Osteocyte (in vitro differentiated cells): Measurements from ENCODE around the gene MYLK2. TPM values are rescaled to one million over a fixed set of nuclear protein-coding genes. Genes with fewer than 3 reads are reported as not detected.

Source experiments
- DNase-seq: peaks from one replicate; pipeline ENCODE4 v3.0.0; 2021; ENCODE audit warnings: mixed read lengths; ENCODE audit not compliant: unreplicated experiment; ENCODE audit errors: extremely low spot score
- H3K27ac Mint-ChIP-seq: one replicate; pipeline ENCODE4 v1.8.0; 2021; ENCODE audit warnings: mild to moderate bottlenecking, mixed read lengths; ENCODE audit not compliant: unreplicated experiment
- H3K27me3 Mint-ChIP-seq: one replicate; pipeline ENCODE4 v1.8.0; 2021; ENCODE audit warnings: mixed read lengths; ENCODE audit not compliant: unreplicated experiment
- H3K36me3 Mint-ChIP-seq: one replicate; pipeline ENCODE4 v1.8.0; 2021; ENCODE audit warnings: mixed read lengths; ENCODE audit not compliant: unreplicated experiment
- H3K4me1 Mint-ChIP-seq: one replicate; pipeline ENCODE4 v1.8.0; 2021; ENCODE audit warnings: mixed read lengths; ENCODE audit not compliant: unreplicated experiment
- H3K4me3 Mint-ChIP-seq: one replicate; pipeline ENCODE4 v1.8.0; 2021; ENCODE audit warnings: mild to moderate bottlenecking, moderate library complexity, mixed read lengths; ENCODE audit not compliant: unreplicated experiment
- H3K9me3 Mint-ChIP-seq: one replicate; pipeline ENCODE4 v1.8.0; 2021; ENCODE audit warnings: mixed read lengths; ENCODE audit not compliant: unreplicated experiment
- total RNA-seq: library from RNA; stranded (reverse); gene quantifications from 2 replicates; pipeline ENCODE4 v1.2.1, GENCODE V29; 2021
- TF ChIP-seq, protein P1 (sequence below): fragments of 200-600 bp; sonication (generic); IDR thresholded peaks from 2 replicates; pipeline ENCODE4 v1.5.0; 2021; ENCODE audit warnings: antibody characterized with exemption, mild to moderate bottlenecking, moderate library complexity

MYLK2 gene
- total RNA-seq, 1 donor from 2014 or later, result 0.27 TPM

- TF ChIP-seq, protein P1, sequence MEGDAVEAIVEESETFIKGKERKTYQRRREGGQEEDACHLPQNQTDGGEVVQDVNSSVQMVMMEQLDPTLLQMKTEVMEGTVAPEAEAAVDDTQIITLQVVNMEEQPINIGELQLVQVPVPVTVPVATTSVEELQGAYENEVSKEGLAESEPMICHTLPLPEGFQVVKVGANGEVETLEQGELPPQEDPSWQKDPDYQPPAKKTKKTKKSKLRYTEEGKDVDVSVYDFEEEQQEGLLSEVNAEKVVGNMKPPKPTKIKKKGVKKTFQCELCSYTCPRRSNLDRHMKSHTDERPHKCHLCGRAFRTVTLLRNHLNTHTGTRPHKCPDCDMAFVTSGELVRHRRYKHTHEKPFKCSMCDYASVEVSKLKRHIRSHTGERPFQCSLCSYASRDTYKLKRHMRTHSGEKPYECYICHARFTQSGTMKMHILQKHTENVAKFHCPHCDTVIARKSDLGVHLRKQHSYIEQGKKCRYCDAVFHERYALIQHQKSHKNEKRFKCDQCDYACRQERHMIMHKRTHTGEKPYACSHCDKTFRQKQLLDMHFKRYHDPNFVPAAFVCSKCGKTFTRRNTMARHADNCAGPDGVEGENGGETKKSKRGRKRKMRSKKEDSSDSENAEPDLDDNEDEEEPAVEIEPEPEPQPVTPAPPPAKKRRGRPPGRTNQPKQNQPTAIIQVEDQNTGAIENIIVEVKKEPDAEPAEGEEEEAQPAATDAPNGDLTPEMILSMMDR, result no peak
- DNase-seq, result no peak
- H3K4me3 Mint-ChIP-seq, result no peak overlapping the region
Observed at GRCh38 chr20:31863296-31864085, 44.3 kb downstream of the MYLK2 start.

GRCh38 chr20:31864521-31865400, 45.6 kb downstream of the MYLK2 start:
- Mint-ChIP-seq H3K4me1 (peaks cover 20% of the 10 kb centered on the region), H3K27me3 (peaks cover 15% of the 10 kb centered on the region), H3K36me3 (no peaks in the 10 kb centered on the region), H3K9me3 (no peaks in the 10 kb centered on the region), H3K27ac (no peak overlapping the region), H3K4me3 (no peak overlapping the region)
- no peak for DNase-seq
- TF ChIP-seq, protein P1, result no peak

More at GRCh38 chr20:31863296-31864085, 44.3 kb downstream of the MYLK2 start:
- peaks cover 26% of the 10 kb centered on the region for H3K27me3 Mint-ChIP-seq
- H3K36me3 Mint-ChIP-seq, result no peaks in the 10 kb centered on the region
- H3K27ac Mint-ChIP-seq, result no peak overlapping the region
- no peaks in the 10 kb centered on the region for H3K9me3 Mint-ChIP-seq
- H3K4me1 Mint-ChIP-seq, result peaks cover 16% of the 10 kb centered on the region

- DNase-seq, result no peak
- no peak overlapping the region for H3K4me3 Mint-ChIP-seq
Observed at GRCh38 chr20:31866221-31866620, 47.1 kb downstream of the MYLK2 start.

DNA sequence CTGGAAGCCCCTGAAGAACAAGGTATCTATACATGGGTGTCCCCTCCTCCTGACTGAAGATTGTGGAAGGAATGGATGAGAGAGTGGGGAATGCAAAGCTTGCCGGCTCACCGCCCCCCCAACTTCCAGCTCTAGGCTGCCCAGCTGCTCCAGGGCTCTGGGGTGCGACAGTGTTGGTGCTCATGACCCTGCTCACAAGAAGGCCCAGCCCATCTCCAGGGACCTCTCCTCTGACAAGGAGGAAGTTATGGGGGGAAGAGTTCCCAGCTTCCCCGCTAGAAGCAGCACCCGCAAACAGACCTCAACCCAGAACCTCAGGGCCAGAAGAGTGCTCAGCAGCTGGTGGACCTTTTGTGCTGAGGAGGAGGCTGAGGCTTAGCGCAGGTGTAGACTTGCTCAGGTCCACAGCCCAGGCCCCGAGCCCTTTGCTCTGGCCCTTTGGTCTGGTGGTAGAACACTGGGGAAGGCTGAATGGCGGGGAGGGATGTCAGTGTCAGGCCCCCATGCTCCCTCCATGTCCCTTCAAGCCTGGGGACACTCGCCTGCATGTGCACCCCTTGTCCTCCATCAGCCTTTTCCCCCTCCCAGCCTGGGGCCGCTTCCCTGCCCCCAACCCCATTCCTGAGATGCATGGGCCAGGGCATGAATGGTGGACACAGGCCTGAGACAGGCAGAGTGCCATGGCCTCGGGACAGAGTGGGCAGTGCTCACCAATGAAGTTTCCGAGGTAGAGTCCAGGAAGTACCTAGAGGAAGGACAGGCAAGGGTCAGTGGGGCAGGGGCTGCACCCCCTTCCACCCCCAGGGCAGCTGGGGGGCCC, 49.9 kb downstream of the MYLK2 start:
- peaks cover 17% of the 10 kb centered on the region for H3K4me1 Mint-ChIP-seq
- TF ChIP-seq, protein P1, result no peak
- H3K36me3 Mint-ChIP-seq, result no peaks in the 10 kb centered on the region
- no peaks in the 10 kb centered on the region for H3K9me3 Mint-ChIP-seq
- H3K27me3 Mint-ChIP-seq, result peaks cover 34% of the 10 kb centered on the region
- peak overlapping the region; percentile 23 for H3K27ac Mint-ChIP-seq
- peak overlapping the region; percentile 39 for H3K4me3 Mint-ChIP-seq
- DNase-seq, result no peak

More at GRCh38 chr20:31866221-31866620, 47.1 kb downstream of the MYLK2 start:
- H3K36me3 Mint-ChIP-seq, result no peaks in the 10 kb centered on the region
- peaks cover 20% of the 10 kb centered on the region for H3K4me1 Mint-ChIP-seq
- H3K27ac Mint-ChIP-seq, result no peak overlapping the region
- TF ChIP-seq, protein P1, result no peak
- H3K27me3 Mint-ChIP-seq, result peaks cover 13% of the 10 kb centered on the region
- no peaks in the 10 kb centered on the region for H3K9me3 Mint-ChIP-seq
